ENCODE results near the gene ANO6. TPM values are rescaled to one million over a fixed set of nuclear protein-coding genes. Genes with fewer than 3 reads are reported as not detected.

The ANO6 gene
- total and polyA plus RNA-seq, 2 donors (not counting 1 experiment from before 2014, with no cell fraction given), result 6.6 to 19.5 TPM

GRCh38 chr12:45257185-45257930 lies 41.5 kb downstream of the ANO6 start:
- H4K20me1 ChIP-seq (ENCODE audit: control insufficient read depth, insufficient read depth, low read length, poor library complexity, severe bottlenecking), result no peaks in the 10 kb centered on the region
- ChIA-PET CTCF (no interaction called here), POLR2A (no interaction called here)
- Mint-ChIP-seq H3K4me1 (peaks cover 22% of the 10 kb centered on the region), H3K9me3 (ENCODE audit: insufficient read depth) (no peaks in the 10 kb centered on the region), H3K4me3 (peak overlapping the region; percentile 5), H3K27me3 (no peaks in the 10 kb centered on the region), H3K27ac (no peak overlapping the region)
- H3K27ac ChIP-seq (ENCODE audit: low read length in 2 of 2), result no peak overlapping the region
- H3K9ac ChIP-seq (ENCODE audit: low read length), result no peak overlapping the region
- intact Hi-C loops (cut with micrococcal nuclease), result no loop called here
- 11% methylated on average over 5 of the region's 6 CpGs for WGBS (ENCODE audit: insufficient coverage)
- H3K4me2 ChIP-seq (replicated peaks; ENCODE audit: low read depth, low read length, poor library complexity, severe bottlenecking), result no peak overlapping the region
- peak; percentile 17 for ATAC-seq (ENCODE audit: low read depth)
- H2AFZ ChIP-seq (ENCODE audit: insufficient read depth, low read depth, low read length, poor library complexity, severe bottlenecking), result no peak overlapping the region
- H3K36me3 ChIP-seq (replicated peaks in 1 of 2; ENCODE audit: control extremely low read depth in 1 of 2, control insufficient read depth in 1 of 2, extremely low read depth in 1 of 2, insufficient read depth in 2 of 2, low read length in 1 of 2), result no peaks in the 10 kb centered on the region
- peaks cover 10 to 12% of the 10 kb centered on the region in 2 donors for H3K4me1 ChIP-seq (ENCODE audit: control insufficient read depth in 2 of 2, insufficient read depth in 2 of 2, low read length in 2 of 2)
- TF ChIP-seq CTCF (IDR thresholded peaks at IDR 0.05) (no peak), EZH2 (IDR thresholded peaks at IDR 0.05; ENCODE audit: borderline replicate concordance, insufficient read depth, low read depth, low read length, poor library complexity, severe bottlenecking) (no peak)
- H3K27me3 ChIP-seq (replicated peaks in 1 of 4; ENCODE audit: control extremely low read depth in 1 of 4, control insufficient read depth in 3 of 4, insufficient read depth in 4 of 4, low read length in 3 of 4), result no peaks in the 10 kb centered on the region
- no peaks in the 10 kb centered on the region for H3K79me2 ChIP-seq (ENCODE audit: control insufficient read depth, insufficient read depth, low read length)
- H3K4me3 ChIP-seq (ENCODE audit: control extremely low read depth in 1 of 5, extremely low read depth in 1 of 5, insufficient read depth in 1 of 5, low read depth in 2 of 5, low read length in 4 of 5), result no peak overlapping the region
- DNase-seq, result peak; percentile 11
- H3K9me3 ChIP-seq (ENCODE audit: control extremely low read depth in 1 of 3, control insufficient read depth in 2 of 3, insufficient read depth in 1 of 3, low read length in 2 of 3), result no peaks in the 10 kb centered on the region

- Mint-ChIP-seq H3K4me3 (no peak overlapping the region), H3K27me3 (no peaks in the 10 kb centered on the region), H3K27ac (no peak overlapping the region), H3K4me1 (peaks cover 19% of the 10 kb centered on the region), H3K9me3 (ENCODE audit: insufficient read depth) (no peaks in the 10 kb centered on the region)
- ATAC-seq (ENCODE audit: low read depth) (no peak), DNase-seq (no peak)
- Histone ChIP-seq H3K27ac (ENCODE audit: low read length in 2 of 2) (no peak overlapping the region), H3K4me3 (ENCODE audit: control extremely low read depth in 1 of 5, extremely low read depth in 1 of 5, insufficient read depth in 1 of 5, low read depth in 2 of 5, low read length in 4 of 5) (no peak overlapping the region), H2AFZ (ENCODE audit: insufficient read depth, low read depth, low read length, poor library complexity, severe bottlenecking) (no peak overlapping the region), H3K27me3 (replicated peaks in 1 of 4; ENCODE audit: control extremely low read depth in 1 of 4, control insufficient read depth in 3 of 4, insufficient read depth in 4 of 4, low read length in 3 of 4) (no peaks in the 10 kb centered on the region), H3K79me2 (ENCODE audit: control insufficient read depth, insufficient read depth, low read length) (no peaks in the 10 kb centered on the region), H3K9ac (ENCODE audit: low read length) (no peak overlapping the region), H3K4me2 (replicated peaks; ENCODE audit: low read depth, low read length, poor library complexity, severe bottlenecking) (no peak overlapping the region), H3K36me3 (replicated peaks in 1 of 2; ENCODE audit: control extremely low read depth in 1 of 2, control insufficient read depth in 1 of 2, extremely low read depth in 1 of 2, insufficient read depth in 2 of 2, low read length in 1 of 2) (no peaks in the 10 kb centered on the region), H3K9me3 (ENCODE audit: control extremely low read depth in 1 of 3, control insufficient read depth in 2 of 3, insufficient read depth in 1 of 3, low read length in 2 of 3) (no peaks in the 10 kb centered on the region), H4K20me1 (ENCODE audit: control insufficient read depth, insufficient read depth, low read length, poor library complexity, severe bottlenecking) (no peaks in the 10 kb centered on the region), H3K4me1 (ENCODE audit: control insufficient read depth in 2 of 2, insufficient read depth in 2 of 2, low read length in 2 of 2) (peaks cover 10 to 12% of the 10 kb centered on the region in 2 donors)
- intact Hi-C loops (cut with micrococcal nuclease), result no loop called here
- POLR2A ChIA-PET, result no interaction called here
- CTCF ChIA-PET, result no interaction called here
- WGBS (ENCODE audit: insufficient coverage), result 100% methylated on average over 1 of the region's 3 CpGs
- TF ChIP-seq CTCF (IDR thresholded peaks at IDR 0.05), result no peak
- no peak for TF ChIP-seq EZH2 (IDR thresholded peaks at IDR 0.05; ENCODE audit: borderline replicate concordance, insufficient read depth, low read depth, low read length, poor library complexity, severe bottlenecking)
Measured at GRCh38 chr12:45259675-45260074, 43.8 kb downstream of the ANO6 start.

Data from B cell (primary cell).